ENCODE measurements around the gene EEFSEC.

EEFSEC gene

GRCh38 chr3:128160661-128161060 is 7.4 kb downstream of the EEFSEC start:
- Histone ChIP-seq H3K4me1 (no peaks in the 10 kb centered on the region), H3K36me3 (peaks cover 6 to 38% (median 14%) of the 10 kb centered on the region in 3 donors), H3K9me3 (no peaks in the 10 kb centered on the region), H3K27me3 (no peaks in the 10 kb centered on the region), H3K27ac (no peak overlapping the region), H3K4me3 (no peak overlapping the region)
- DNase-seq: no peak
- TF ChIP-seq, protein P1, sequence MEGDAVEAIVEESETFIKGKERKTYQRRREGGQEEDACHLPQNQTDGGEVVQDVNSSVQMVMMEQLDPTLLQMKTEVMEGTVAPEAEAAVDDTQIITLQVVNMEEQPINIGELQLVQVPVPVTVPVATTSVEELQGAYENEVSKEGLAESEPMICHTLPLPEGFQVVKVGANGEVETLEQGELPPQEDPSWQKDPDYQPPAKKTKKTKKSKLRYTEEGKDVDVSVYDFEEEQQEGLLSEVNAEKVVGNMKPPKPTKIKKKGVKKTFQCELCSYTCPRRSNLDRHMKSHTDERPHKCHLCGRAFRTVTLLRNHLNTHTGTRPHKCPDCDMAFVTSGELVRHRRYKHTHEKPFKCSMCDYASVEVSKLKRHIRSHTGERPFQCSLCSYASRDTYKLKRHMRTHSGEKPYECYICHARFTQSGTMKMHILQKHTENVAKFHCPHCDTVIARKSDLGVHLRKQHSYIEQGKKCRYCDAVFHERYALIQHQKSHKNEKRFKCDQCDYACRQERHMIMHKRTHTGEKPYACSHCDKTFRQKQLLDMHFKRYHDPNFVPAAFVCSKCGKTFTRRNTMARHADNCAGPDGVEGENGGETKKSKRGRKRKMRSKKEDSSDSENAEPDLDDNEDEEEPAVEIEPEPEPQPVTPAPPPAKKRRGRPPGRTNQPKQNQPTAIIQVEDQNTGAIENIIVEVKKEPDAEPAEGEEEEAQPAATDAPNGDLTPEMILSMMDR (IDR thresholded peaks at IDR 0.05): no peak
- intact Hi-C loops (cut with DNase I; ENCODE audit: low total_unique reads): no loop called here

DNA sequence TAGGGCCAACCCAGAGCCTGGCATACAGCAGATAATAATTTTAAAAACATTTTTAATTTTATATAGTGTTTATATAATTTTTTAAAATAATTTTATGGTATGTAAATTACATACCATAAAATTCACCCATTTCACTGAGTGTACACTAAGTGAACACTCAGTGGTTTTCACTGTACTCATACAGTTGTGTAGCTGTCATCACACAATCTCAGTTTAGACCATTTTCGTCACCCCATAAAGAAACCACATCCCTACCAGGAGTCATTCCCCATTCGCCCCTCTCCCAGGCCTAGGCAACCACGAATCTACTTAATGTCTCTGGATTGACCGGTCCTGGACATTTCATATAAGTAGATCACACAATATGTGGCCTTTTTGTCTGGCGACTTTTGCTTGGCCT is 10.2 kb downstream of the EEFSEC start:
- peaks cover 0 to 30% (median 3%) of the 10 kb centered on the region in 3 donors for H3K36me3 ChIP-seq
- H3K27me3 ChIP-seq: no peaks in the 10 kb centered on the region
- no peak overlapping the region for H3K4me3 ChIP-seq
- intact Hi-C loops (cut with DNase I; ENCODE audit: low total_unique reads): no loop called here
- no peaks in the 10 kb centered on the region for H3K9me3 ChIP-seq
- TF ChIP-seq, protein P1 (IDR thresholded peaks at IDR 0.05): no peak
- no peak for DNase-seq
- no peaks in the 10 kb centered on the region for H3K4me1 ChIP-seq
- H3K27ac ChIP-seq: no peak overlapping the region

DNA sequence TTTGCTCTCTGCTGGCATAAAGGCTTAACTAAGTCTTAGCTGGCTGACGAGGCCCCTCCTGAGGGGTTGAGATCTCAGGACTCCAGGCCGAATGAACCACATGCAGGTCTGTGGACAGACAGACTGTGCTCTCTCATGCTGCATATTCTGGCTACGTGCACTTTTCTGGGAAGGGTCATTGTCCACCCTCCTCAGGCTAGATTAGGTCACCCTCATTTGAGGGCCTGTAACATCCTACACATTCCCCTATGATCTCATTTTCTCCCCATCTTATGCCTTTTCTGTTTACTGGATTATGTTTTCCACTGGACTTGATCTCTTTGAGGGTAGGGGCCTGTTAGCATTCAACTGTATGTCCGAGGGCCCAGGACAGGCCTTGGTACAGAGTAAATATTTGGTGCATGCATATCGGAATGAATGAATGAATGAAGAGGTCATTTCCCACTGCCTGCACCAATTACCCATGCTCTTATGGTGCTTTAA is 13.7 kb downstream of the EEFSEC start:
- no peak for DNase-seq
- H3K9me3 ChIP-seq: no peaks in the 10 kb centered on the region
- no peaks in the 10 kb centered on the region for H3K27me3 ChIP-seq
- H3K27ac ChIP-seq: no peak overlapping the region
- H3K4me1 ChIP-seq: no peaks in the 10 kb centered on the region
- TF ChIP-seq, protein P1 (IDR thresholded peaks at IDR 0.05): no peak
- intact Hi-C loops (cut with DNase I; ENCODE audit: low total_unique reads): no loop called here
- no peak overlapping the region for H3K4me3 ChIP-seq
- H3K36me3 ChIP-seq: peaks cover 0 to 13% (median 0%) of the 10 kb centered on the region in 3 donors

GRCh38 chr3:128167646-128167972 is 14.3 kb downstream of the EEFSEC start:
- H3K27me3 ChIP-seq: no peaks in the 10 kb centered on the region
- intact Hi-C loops (cut with DNase I; ENCODE audit: low total_unique reads): no loop called here
- H3K36me3 ChIP-seq: peaks cover 0 to 7% (median 0%) of the 10 kb centered on the region in 3 donors

GRCh38 chr3:128167973-128168674 is 14.8 kb downstream of the EEFSEC start:
- Histone ChIP-seq H3K27ac (no peak overlapping the region), H3K27me3 (no peaks in the 10 kb centered on the region), H3K4me1 (no peaks in the 10 kb centered on the region), H3K4me3 (no peak overlapping the region), H3K9me3 (no peaks in the 10 kb centered on the region), H3K36me3 (peaks cover 0 to 5% (median 0%) of the 10 kb centered on the region in 3 donors)
- intact Hi-C loops (cut with DNase I; ENCODE audit: low total_unique reads): no loop called here
- TF ChIP-seq, protein P1 (IDR thresholded peaks at IDR 0.05): no peak
- no peak for DNase-seq

More at GRCh38 chr3:128167646-128167972, 14.3 kb downstream of the EEFSEC start:
- Histone ChIP-seq H3K27ac (no peak overlapping the region), H3K9me3 (no peaks in the 10 kb centered on the region), H3K4me3 (no peak overlapping the region), H3K4me1 (no peaks in the 10 kb centered on the region)
- TF ChIP-seq, protein P1 (IDR thresholded peaks at IDR 0.05): no peak
- no peak for DNase-seq

Data from tibial artery (tissue), 4 donors.